Measurements from ENCODE around the gene RPTN. TPM values are rescaled to one million over a fixed set of nuclear protein-coding genes. Genes with fewer than 3 reads are reported as not detected.

RPTN gene
- polyA plus RNA-seq, 1 experiment: not detected

DNA sequence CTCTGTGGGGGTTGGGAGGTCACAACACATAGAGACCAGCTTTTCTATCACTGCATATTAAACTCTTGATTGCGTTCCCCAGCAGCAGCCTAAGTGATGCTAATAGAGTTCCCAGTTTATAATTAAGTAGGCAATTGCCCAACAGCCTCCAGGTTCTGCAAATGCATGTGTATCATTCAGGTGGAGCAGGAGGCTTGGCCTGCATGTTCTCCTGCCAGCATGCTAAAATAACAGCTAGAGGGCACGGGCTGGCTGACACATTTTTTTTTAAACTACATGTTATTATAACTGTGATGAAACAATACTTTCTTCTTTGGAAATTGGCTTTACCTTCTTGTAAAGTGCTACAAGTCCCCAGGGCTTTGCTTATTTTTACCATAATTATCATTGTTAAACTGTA, 54.2 kb downstream of the RPTN start:
- no peak for TF ChIP-seq CTCF (IDR thresholded peaks at IDR 0.05; ENCODE audit: low read depth, low read length)
- Histone ChIP-seq H3K4me3 (ENCODE audit: low read depth, low read length) (no peak overlapping the region), H3K27me3 (ENCODE audit: control insufficient read depth, insufficient read depth, low read length) (peaks cover 38% of the 10 kb centered on the region), H3K9me3 (ENCODE audit: control insufficient read depth, insufficient read depth, low read length) (peaks cover 22% of the 10 kb centered on the region), H3K27ac (ENCODE audit: low read depth, low read length) (no peak overlapping the region)
- ChIA-PET CTCF (interaction anchor here (1.2 kb wide), 2 partner anchors 52 to 81 kb away, joined by 3 read pairs; no protein-coding TSS in a partner anchor), POLR2A (no interaction called here)
- DNase-seq (ENCODE audit: low read depth, low spot score): no peak

Other genes starting within 250 kb of the RPTN start
- gene THEM4, start 249.7 kb downstream of the RPTN start, polyA plus RNA-seq (2011; rRNA removed): 20.3 and 24.8 TPM in 2 replicates
- 188 and 200 TPM in 2 replicates for gene S100A10, start 165.4 kb downstream of the RPTN start, polyA plus RNA-seq (2011; rRNA removed)
- gene S100A11, start 122.2 kb downstream of the RPTN start, polyA plus RNA-seq (2011; rRNA removed): 693 and 1,000 TPM in 2 replicates
- gene TCHHL1, start 70.2 kb downstream of the RPTN start, polyA plus RNA-seq (2011; rRNA removed): not detected in 2 replicates
- not detected in 2 replicates for gene TCHH, start 43.8 kb downstream of the RPTN start, polyA plus RNA-seq (2011; rRNA removed)
- not detected in 2 replicates for gene HRNR, start 65.0 kb upstream of the RPTN start, polyA plus RNA-seq (2011; rRNA removed)
- gene FLG, start 166.0 kb upstream of the RPTN start, polyA plus RNA-seq (2011; rRNA removed): not detected in 2 replicates
- gene FLG2, start 200.8 kb upstream of the RPTN start, polyA plus RNA-seq (2011; rRNA removed): not detected in 2 replicates

Measured in AG04450 (cell line).